ENCODE results near the gene PLK2.

- TF ChIP-seq CTCF (IDR thresholded peaks at IDR 0.05) (peak in 7 of 12 donors; percentile 7 to 36 (median 20)), POLR2A (IDR thresholded peaks at IDR 0.05) (no peak)
Observed at GRCh38 chr5:58477760-58478376, 18.0 kb upstream of the PLK2 start.

Data from heart left ventricle (tissue), 13 donors.